Measurements from ENCODE around the gene C20orf204. TPM values are rescaled to one million over a fixed set of nuclear protein-coding genes. Genes with fewer than 3 reads are reported as not detected.

C20orf204 gene
- total RNA-seq, 1 donor from 2014 or later: 2.2 TPM

- intact Hi-C loops (cut with micrococcal nuclease): no loop called here
- DNase-seq: no peak
- Mint-ChIP-seq H3K9me3 (no peaks in the 10 kb centered on the region), H3K4me1 (peaks cover 11% of the 10 kb centered on the region), H3K36me3 (ENCODE audit: low read depth) (no peaks in the 10 kb centered on the region), H3K27me3 (peaks cover 24% of the 10 kb centered on the region), H3K27ac (no peak overlapping the region), H3K4me3 (no peak overlapping the region)
- TF ChIP-seq CTCF (IDR thresholded peaks at IDR 0.05): no peak
- ChIA-PET POLR2A (interaction anchor here (0.7 to 1.0 kb wide), 2 partner anchors 10 to 25 kb away, joined by 5 to 6 read pairs; no protein-coding TSS in a partner anchor), CTCF (no interaction called here)
- ATAC-seq (ENCODE audit: low read depth): no peak
Observed at GRCh38 chr20:64043768-64044167, 7.8 kb downstream of the C20orf204 start.

- ATAC-seq (ENCODE audit: low read depth): no peak
- Mint-ChIP-seq H3K4me3 (no peak overlapping the region), H3K27me3 (peaks cover 26% of the 10 kb centered on the region), H3K4me1 (peaks cover 9% of the 10 kb centered on the region), H3K27ac (no peak overlapping the region), H3K9me3 (no peaks in the 10 kb centered on the region), H3K36me3 (ENCODE audit: low read depth) (no peaks in the 10 kb centered on the region)
- DNase-seq: no peak
- ChIA-PET CTCF (no interaction called here), POLR2A (interaction anchor here (1.0 kb wide), 1 partner anchor 9 kb away, joined by 5 read pairs; no protein-coding TSS in a partner anchor)
- no peak for TF ChIP-seq CTCF (IDR thresholded peaks at IDR 0.05)
- intact Hi-C loops (cut with micrococcal nuclease): no loop called here
Observed at GRCh38 chr20:64044484-64045247, 8.7 kb downstream of the C20orf204 start.

- POLR2A ChIA-PET: no interaction called here
- Mint-ChIP-seq H3K36me3 (ENCODE audit: low read depth) (no peaks in the 10 kb centered on the region), H3K4me1 (peaks cover 10% of the 10 kb centered on the region), H3K9me3 (no peaks in the 10 kb centered on the region), H3K27me3 (peaks cover 22% of the 10 kb centered on the region), H3K4me3 (no peak overlapping the region), H3K27ac (no peak overlapping the region)
- intact Hi-C loops (cut with micrococcal nuclease): no loop called here
- ATAC-seq (ENCODE audit: low read depth) (no peak), DNase-seq (no peak)
- CTCF ChIA-PET: no interaction called here
- no peak for TF ChIP-seq CTCF (IDR thresholded peaks at IDR 0.05)
Observed at GRCh38 chr20:64045346-64046011, 9.5 kb downstream of the C20orf204 start.

- Mint-ChIP-seq H3K4me3 (no peak overlapping the region), H3K27me3 (peaks cover 26% of the 10 kb centered on the region), H3K36me3 (ENCODE audit: low read depth) (no peaks in the 10 kb centered on the region), H3K27ac (no peak overlapping the region), H3K4me1 (peaks cover 8% of the 10 kb centered on the region), H3K9me3 (no peaks in the 10 kb centered on the region)
- intact Hi-C loops (cut with micrococcal nuclease): no loop called here
- CTCF ChIA-PET: no interaction called here
- TF ChIP-seq CTCF (IDR thresholded peaks at IDR 0.05): no peak
- POLR2A ChIA-PET: no interaction called here
- DNase-seq (no peak), ATAC-seq (ENCODE audit: low read depth) (no peak)
Observed at GRCh38 chr20:64047046-64047389, 11.0 kb downstream of the C20orf204 start.

GRCh38 chr20:64047968-64048401 is 12.0 kb downstream of the C20orf204 start:
- H3K4me3 Mint-ChIP-seq: no peak overlapping the region
- H3K9me3 Mint-ChIP-seq: no peaks in the 10 kb centered on the region
- peaks cover 6% of the 10 kb centered on the region for H3K4me1 Mint-ChIP-seq
- DNase-seq (no peak), ATAC-seq (ENCODE audit: low read depth) (no peak)
- no peak overlapping the region for H3K27ac Mint-ChIP-seq
- ChIA-PET CTCF (no interaction called here), POLR2A (no interaction called here)
- intact Hi-C loops (cut with micrococcal nuclease): no loop called here
- TF ChIP-seq CTCF (IDR thresholded peaks at IDR 0.05): no peak
- peaks cover 30% of the 10 kb centered on the region for H3K27me3 Mint-ChIP-seq
- no peaks in the 10 kb centered on the region for H3K36me3 Mint-ChIP-seq (ENCODE audit: low read depth)
